CD4-positive, CD25-positive, alpha-beta regulatory T cell (primary cell): ENCODE data around the gene HOXB7. TPM values are rescaled to one million over a fixed set of nuclear protein-coding genes. Genes with fewer than 3 reads are reported as not detected.

Experiments
- ATAC-seq, 2 donors: fragments of 150-1000 bp; cut with Tn5 transposase; one replicate each; pipeline ENCODE4 v1.10.0; 2021; ENCODE audit warnings: low read depth in 2 of 2, moderate number of reproducible peaks in 2 of 2, moderate library complexity in 1 of 2
- DNase-seq, 3 donors: peaks; one replicate each; pipeline versions ENCODE4 v3.0.0 to v3.0.0-alpha.2; 2012 to 2022; ENCODE audit warnings: mixed read lengths in 1 of 3
- H3K27ac ChIP-seq: one replicate; pipeline ENCODE4 v1.7.0; 2013; ENCODE audit warnings: mild to moderate bottlenecking, low read length; ENCODE audit not compliant: insufficient read depth, poor library complexity, severe bottlenecking
- H3K27me3 ChIP-seq: one replicate; pipeline ENCODE4 v1.7.0; 2013; ENCODE audit warnings: low read length; ENCODE audit not compliant: control insufficient read depth, insufficient read depth
- H3K36me3 ChIP-seq: one replicate; pipeline ENCODE4 v1.7.0; 2013; ENCODE audit warnings: mild to moderate bottlenecking, low read length, moderate library complexity; ENCODE audit not compliant: control insufficient read depth, insufficient read depth
- H3K4me1 ChIP-seq: 2 replicates; pipeline ENCODE4 v1.7.0; 2013; ENCODE audit warnings: mild to moderate bottlenecking, low read length; ENCODE audit not compliant: insufficient read depth, control insufficient read depth, poor library complexity, severe bottlenecking
- H3K4me3 ChIP-seq: one replicate; pipeline ENCODE4 v1.7.0; 2013; ENCODE audit warnings: low read depth, mild to moderate bottlenecking, low read length, moderate library complexity
- H3K9me3 ChIP-seq, 2 experiments: 1 replicate in 1 of 2; 2 replicates in 1 of 2; pipeline ENCODE4 v1.7.0; 2013; ENCODE audit warnings: low read length in 2 of 2, mild to moderate bottlenecking in 1 of 2, moderate library complexity in 1 of 2; ENCODE audit not compliant: control insufficient read depth in 2 of 2
- H3K27ac Mint-ChIP-seq, 3 donors: one replicate each; pipeline ENCODE4 v1.8.0; 2020 to 2022; ENCODE audit warnings: mild to moderate bottlenecking in 3 of 3, mixed read lengths in 3 of 3, moderate library complexity in 2 of 3
- H3K27me3 Mint-ChIP-seq: one replicate; pipeline ENCODE4 v1.8.0; 2022; ENCODE audit warnings: mild to moderate bottlenecking, mixed read lengths
- H3K36me3 Mint-ChIP-seq: one replicate; pipeline ENCODE4 v1.8.0; 2020; ENCODE audit warnings: mixed read lengths
- H3K4me1 Mint-ChIP-seq, 4 donors: one replicate each; pipeline ENCODE4 v1.8.0; 2020 to 2022; ENCODE audit warnings: mixed read lengths in 4 of 4, mild to moderate bottlenecking in 1 of 4
- H3K4me3 Mint-ChIP-seq, 4 donors: one replicate each; pipeline ENCODE4 v1.8.0; 2020 to 2022; ENCODE audit warnings: mild to moderate bottlenecking in 4 of 4, mixed read lengths in 4 of 4, moderate library complexity in 3 of 4
- H3K9me3 Mint-ChIP-seq, 7 donors: one replicate each; pipeline ENCODE4 v1.8.0; 2020 to 2022; ENCODE audit warnings: mixed read lengths in 7 of 7, mild to moderate bottlenecking in 3 of 7, moderate library complexity in 2 of 7
- polyA plus RNA-seq, 4 donors: library from polyadenylated mRNA; unstranded; fragments of 300-500 nt; fragmentation: Illumina TruSeq; gene quantifications; one replicate each; pipeline ENCODE4 v1.2.3, GENCODE V29; 2021
- total RNA-seq: library from RNA; stranded (reverse); gene quantifications from one replicate; pipeline ENCODE4 v1.2.3, GENCODE V29; 2022

HOXB7 gene
- total and polyA plus RNA-seq, 5 donors from 2014 or later, result 0.77 to 7.2 (median 2.1) TPM

- ATAC-seq (no peak), DNase-seq (no peak)
- no peaks in the 10 kb centered on the region for H3K4me1 ChIP-seq
- H3K4me3 Mint-ChIP-seq, result no peak overlapping the region
- no peaks in the 10 kb centered on the region for H3K9me3 Mint-ChIP-seq
- peaks cover 9% of the 10 kb centered on the region for H3K27me3 Mint-ChIP-seq
- H3K4me1 Mint-ChIP-seq, result peaks cover 0 to 18% (median 3%) of the 10 kb centered on the region in 4 donors
- H3K27ac Mint-ChIP-seq, result no peak overlapping the region
- H3K36me3 ChIP-seq, result no peaks in the 10 kb centered on the region
- H3K9me3 ChIP-seq, result no peaks in the 10 kb centered on the region
- H3K27me3 ChIP-seq, result peaks cover 6% of the 10 kb centered on the region
- peaks cover 3% of the 10 kb centered on the region for H3K36me3 Mint-ChIP-seq
- H3K27ac ChIP-seq, result no peak overlapping the region
- no peak overlapping the region for H3K4me3 ChIP-seq
Measured at GRCh38 chr17:48563867-48564187, 47.0 kb downstream of the HOXB7 start.

GRCh38 chr17:48563385-48563838, 47.4 kb downstream of the HOXB7 start:
- Histone ChIP-seq H3K4me3 (no peak overlapping the region), H3K36me3 (no peaks in the 10 kb centered on the region), H3K4me1 (no peaks in the 10 kb centered on the region), H3K27ac (no peak overlapping the region), H3K9me3 (no peaks in the 10 kb centered on the region), H3K27me3 (peaks cover 3% of the 10 kb centered on the region)
- H3K4me3 Mint-ChIP-seq, result no peak overlapping the region
- DNase-seq (no peak), ATAC-seq (no peak)
- H3K36me3 Mint-ChIP-seq, result peaks cover 5% of the 10 kb centered on the region
- no peaks in the 10 kb centered on the region for H3K9me3 Mint-ChIP-seq
- peaks cover 9% of the 10 kb centered on the region for H3K27me3 Mint-ChIP-seq
- no peak overlapping the region for H3K27ac Mint-ChIP-seq
- H3K4me1 Mint-ChIP-seq, result peaks cover 0 to 14% (median 2%) of the 10 kb centered on the region in 4 donors

- no peaks in the 10 kb centered on the region for H3K36me3 ChIP-seq
- H3K4me3 Mint-ChIP-seq, result no peak overlapping the region
- peaks cover 3% of the 10 kb centered on the region for H3K27me3 ChIP-seq
- no peaks in the 10 kb centered on the region for H3K4me1 ChIP-seq
- H3K4me1 Mint-ChIP-seq, result peaks cover 0 to 12% (median under 1%) of the 10 kb centered on the region in 4 donors
- H3K9me3 ChIP-seq, result no peaks in the 10 kb centered on the region
- peaks cover 12% of the 10 kb centered on the region for H3K27me3 Mint-ChIP-seq
- no peak overlapping the region for H3K4me3 ChIP-seq
- no peak for DNase-seq
- peaks cover 4% of the 10 kb centered on the region for H3K36me3 Mint-ChIP-seq
- H3K27ac ChIP-seq, result no peak overlapping the region
- no peaks in the 10 kb centered on the region for H3K9me3 Mint-ChIP-seq
- no peak overlapping the region for H3K27ac Mint-ChIP-seq
- no peak for ATAC-seq
Measured at GRCh38 chr17:48562934-48563333, 47.9 kb downstream of the HOXB7 start.

GRCh38 chr17:48561884-48562810, 48.7 kb downstream of the HOXB7 start:
- Histone ChIP-seq H3K4me3 (no peak overlapping the region), H3K36me3 (no peaks in the 10 kb centered on the region), H3K4me1 (no peaks in the 10 kb centered on the region), H3K27me3 (peaks cover 3% of the 10 kb centered on the region), H3K9me3 (no peaks in the 10 kb centered on the region), H3K27ac (no peak overlapping the region)
- H3K27ac Mint-ChIP-seq, result no peak overlapping the region
- H3K27me3 Mint-ChIP-seq, result peaks cover 13% of the 10 kb centered on the region
- peak in 1 of 2 donors; percentile 48 for ATAC-seq
- H3K4me1 Mint-ChIP-seq, result peaks cover 0 to 12% (median under 1%) of the 10 kb centered on the region in 4 donors
- peaks cover 4% of the 10 kb centered on the region for H3K36me3 Mint-ChIP-seq
- H3K4me3 Mint-ChIP-seq, result no peak overlapping the region
- no peaks in the 10 kb centered on the region for H3K9me3 Mint-ChIP-seq
- no peak for DNase-seq

GRCh38 chr17:48559840-48560817, 50.7 kb downstream of the HOXB7 start:
- no peak overlapping the region for H3K4me3 Mint-ChIP-seq
- no peak for ATAC-seq
- peaks cover 4% of the 10 kb centered on the region for H3K36me3 Mint-ChIP-seq
- Histone ChIP-seq H3K27me3 (no peaks in the 10 kb centered on the region), H3K4me3 (no peak overlapping the region), H3K9me3 (no peaks in the 10 kb centered on the region), H3K36me3 (no peaks in the 10 kb centered on the region), H3K27ac (no peak overlapping the region), H3K4me1 (peaks cover 2% of the 10 kb centered on the region)
- H3K4me1 Mint-ChIP-seq, result peaks cover 0 to 16% (median 8%) of the 10 kb centered on the region in 4 donors
- no peak for DNase-seq
- no peaks in the 10 kb centered on the region for H3K9me3 Mint-ChIP-seq
- H3K27ac Mint-ChIP-seq, result peak overlapping the region in 1 of 3 donors; percentile 26
- H3K27me3 Mint-ChIP-seq, result peaks cover 28% of the 10 kb centered on the region

- Histone ChIP-seq H3K4me3 (no peak overlapping the region), H3K27ac (no peak overlapping the region), H3K9me3 (no peaks in the 10 kb centered on the region), H3K27me3 (no peaks in the 10 kb centered on the region), H3K4me1 (peaks cover 2% of the 10 kb centered on the region), H3K36me3 (no peaks in the 10 kb centered on the region)
- Mint-ChIP-seq H3K4me1 (peaks cover 0 to 12% (median 8%) of the 10 kb centered on the region in 4 donors), H3K27ac (no peak overlapping the region), H3K4me3 (no peak overlapping the region), H3K27me3 (peaks cover 28% of the 10 kb centered on the region), H3K9me3 (no peaks in the 10 kb centered on the region), H3K36me3 (peaks cover 4% of the 10 kb centered on the region)
- ATAC-seq (no peak), DNase-seq (no peak)
Measured at GRCh38 chr17:48559122-48559839, 51.5 kb downstream of the HOXB7 start.

GRCh38 chr17:48558831-48559121, 52.0 kb downstream of the HOXB7 start:
- no peaks in the 10 kb centered on the region for H3K9me3 Mint-ChIP-seq
- Histone ChIP-seq H3K4me1 (peaks cover 2% of the 10 kb centered on the region), H3K36me3 (no peaks in the 10 kb centered on the region), H3K9me3 (no peaks in the 10 kb centered on the region), H3K27ac (no peak overlapping the region), H3K27me3 (no peaks in the 10 kb centered on the region), H3K4me3 (no peak overlapping the region)
- H3K27me3 Mint-ChIP-seq, result peaks cover 27% of the 10 kb centered on the region
- H3K4me1 Mint-ChIP-seq, result peaks cover 0 to 12% (median 8%) of the 10 kb centered on the region in 4 donors
- no peak overlapping the region for H3K4me3 Mint-ChIP-seq
- H3K27ac Mint-ChIP-seq, result peak overlapping the region in 1 of 3 donors; percentile 67
- ATAC-seq (no peak), DNase-seq (no peak)
- H3K36me3 Mint-ChIP-seq, result peaks cover 4% of the 10 kb centered on the region
